Stimulated activated CD4-positive, alpha-beta T cell treated with anti-CD3 and anti-CD28 coated beads, TNF-alpha, amount 100 ng/mL, for 24 hours (primary cell): Measurements from ENCODE around the gene EP400.

Source experiments
- DNase-seq, 3 experiments: peaks; one replicate each; pipeline ENCODE4 v3.0.0-alpha.2; 2020; ENCODE audit warnings: low read depth in 3 of 3

The EP400 gene

DNA sequence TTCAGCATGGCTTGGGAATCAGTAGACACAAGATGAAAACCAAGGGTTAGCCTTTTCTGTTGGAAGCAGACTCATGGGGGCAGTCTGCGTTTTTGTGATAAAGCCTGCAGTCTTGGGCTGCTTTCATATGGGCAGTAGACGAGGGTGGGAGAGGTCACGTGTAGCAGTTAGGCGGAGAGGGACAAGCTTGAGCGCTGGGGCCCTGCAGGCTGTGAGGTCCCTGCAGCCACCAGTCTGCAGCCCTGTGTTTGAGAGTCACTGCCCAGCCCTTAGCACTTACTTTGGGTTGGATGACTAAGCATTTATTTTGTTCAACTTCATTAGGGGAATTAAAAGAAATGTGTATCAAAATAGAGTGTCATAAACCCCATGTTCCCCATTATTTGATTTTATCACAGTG, 37.2 kb downstream of the EP400 start:
- no peak for DNase-seq

DNA sequence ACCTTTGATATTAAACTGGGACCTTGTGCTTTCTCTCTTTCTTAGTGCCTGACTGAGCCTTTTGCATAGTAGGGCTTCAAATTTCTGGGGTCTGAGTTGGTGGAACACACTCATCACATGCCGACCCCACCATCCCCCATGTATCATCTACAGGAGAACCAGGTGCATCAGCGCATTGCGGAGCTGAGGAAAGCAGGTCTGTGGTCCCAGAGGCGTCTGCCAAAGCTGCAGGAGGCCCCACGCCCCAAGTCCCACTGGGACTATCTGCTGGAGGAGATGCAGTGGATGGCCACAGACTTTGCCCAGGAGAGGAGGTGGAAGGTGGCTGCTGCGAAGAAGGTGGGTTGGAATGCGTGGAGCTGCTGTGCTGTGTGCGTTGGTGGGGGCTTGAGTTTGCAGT, 37.8 kb downstream of the EP400 start:
- no peak for DNase-seq

DNA sequence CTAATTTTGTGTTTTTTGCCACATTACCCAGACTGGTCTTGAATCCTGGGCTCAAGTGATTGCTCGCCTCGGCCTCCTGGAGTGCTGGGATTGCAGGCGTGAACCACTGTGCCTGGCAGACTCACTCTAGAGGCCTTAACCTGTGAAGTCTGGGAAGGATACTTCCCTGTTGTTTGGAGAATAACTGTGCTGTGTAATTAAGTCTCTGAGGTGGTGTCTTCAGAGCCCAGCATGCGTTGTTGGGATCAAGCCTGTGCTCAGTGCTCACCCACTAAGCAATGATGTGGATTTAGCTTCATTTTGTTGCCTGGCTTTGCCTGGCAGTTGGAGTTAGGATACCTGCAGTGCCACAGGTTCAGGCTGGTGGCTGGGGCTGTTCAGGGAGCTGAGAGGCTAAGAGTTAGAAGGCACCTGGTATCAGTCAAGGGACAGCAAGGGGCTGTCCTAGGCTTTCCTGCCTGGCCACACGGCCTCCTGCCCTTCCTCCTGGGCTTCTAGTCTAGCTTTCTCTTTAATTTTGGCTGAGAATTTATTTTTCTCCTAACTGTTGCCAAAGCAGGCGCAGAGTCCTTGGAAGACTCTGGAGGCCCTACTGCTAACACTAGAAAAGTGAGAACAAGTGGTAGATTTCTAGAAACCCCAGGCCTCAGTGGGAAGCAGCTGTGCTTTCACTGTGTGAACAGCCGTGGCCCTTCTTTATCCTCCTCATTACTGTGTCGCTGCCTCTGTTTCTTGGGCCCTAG, 38.5 kb downstream of the EP400 start:
- no peak for DNase-seq

DNA sequence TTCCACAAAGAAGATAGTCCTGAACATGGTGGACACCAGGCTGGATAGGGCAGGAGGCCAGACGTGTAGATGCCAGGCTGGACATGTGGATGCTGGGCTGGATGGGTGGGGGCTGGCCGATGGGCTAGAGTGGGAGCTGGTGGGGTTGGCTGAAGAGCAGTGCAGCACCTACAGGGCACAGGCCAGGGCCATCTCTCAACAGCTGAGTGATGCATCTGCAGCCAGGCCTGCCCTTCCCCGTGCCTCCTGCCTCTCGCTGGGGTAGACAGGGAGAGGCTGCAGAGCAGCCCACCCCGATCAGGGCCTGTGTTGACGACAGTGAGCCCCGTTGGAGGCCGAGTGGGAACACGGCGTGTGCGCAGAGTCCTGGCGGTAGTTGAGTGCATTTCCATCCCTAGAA, 39.3 kb downstream of the EP400 start:
- DNase-seq = no peak

DNA sequence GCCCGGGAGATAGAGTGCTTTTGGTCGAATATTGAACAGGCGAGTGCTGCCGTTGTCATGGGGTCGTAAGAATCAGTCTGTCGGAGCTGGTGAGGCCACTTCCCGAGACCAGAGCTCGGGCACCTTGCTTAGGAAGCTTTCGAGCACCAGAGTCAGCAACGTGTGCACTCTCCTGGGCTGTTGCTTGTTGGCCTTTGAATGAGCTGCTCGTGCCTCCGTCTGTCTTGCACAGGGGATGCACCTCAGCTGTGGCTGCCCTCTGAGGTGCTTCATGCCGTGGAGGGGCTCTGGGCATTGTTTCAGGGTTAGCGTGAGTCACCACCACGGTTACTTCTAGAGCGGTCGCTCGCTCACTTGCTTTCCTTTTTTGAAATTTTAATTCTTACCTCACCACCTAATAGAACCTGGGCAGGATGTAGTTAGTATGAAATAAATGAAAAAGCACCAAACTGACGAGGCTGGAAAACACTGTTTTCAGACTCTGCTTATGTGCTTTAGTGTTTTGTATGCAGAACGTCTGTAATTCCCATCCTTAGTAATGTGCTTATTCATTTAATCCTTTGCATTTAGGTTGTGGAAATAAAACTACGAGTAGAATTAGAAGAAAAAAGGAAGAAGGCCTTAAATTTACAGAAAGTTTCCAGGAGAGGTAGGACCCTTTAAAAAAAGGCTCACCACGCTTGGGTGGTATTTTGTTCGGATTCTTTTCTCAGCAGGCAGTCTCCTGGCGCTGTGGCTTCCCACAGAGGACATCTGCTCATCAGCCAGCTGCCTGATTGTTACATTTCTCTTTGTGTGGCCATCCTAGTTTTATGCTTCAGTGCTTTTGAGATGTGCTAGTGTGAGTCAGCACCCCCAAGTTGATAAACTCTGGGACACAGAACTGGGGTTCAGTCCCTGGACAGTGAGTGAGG, 40.6 kb downstream of the EP400 start:
- no peak for DNase-seq

DNA sequence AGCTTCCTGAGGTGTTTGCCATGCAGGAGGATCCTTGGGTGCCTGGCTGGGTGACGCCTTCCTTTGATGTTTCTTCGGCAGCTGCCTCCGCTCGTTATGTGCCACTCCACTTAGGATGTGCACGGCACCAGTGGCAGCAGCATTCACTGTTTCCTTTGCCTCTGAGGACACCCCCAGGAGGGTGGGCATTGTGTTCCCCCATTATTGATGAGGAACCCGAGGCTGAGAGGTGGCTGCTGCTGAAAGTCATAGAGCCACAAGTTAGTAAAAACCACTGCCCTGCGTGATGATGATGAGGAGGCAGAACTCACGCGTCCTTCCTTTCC, 41.2 kb downstream of the EP400 start:
- DNase-seq = no peak

DNA sequence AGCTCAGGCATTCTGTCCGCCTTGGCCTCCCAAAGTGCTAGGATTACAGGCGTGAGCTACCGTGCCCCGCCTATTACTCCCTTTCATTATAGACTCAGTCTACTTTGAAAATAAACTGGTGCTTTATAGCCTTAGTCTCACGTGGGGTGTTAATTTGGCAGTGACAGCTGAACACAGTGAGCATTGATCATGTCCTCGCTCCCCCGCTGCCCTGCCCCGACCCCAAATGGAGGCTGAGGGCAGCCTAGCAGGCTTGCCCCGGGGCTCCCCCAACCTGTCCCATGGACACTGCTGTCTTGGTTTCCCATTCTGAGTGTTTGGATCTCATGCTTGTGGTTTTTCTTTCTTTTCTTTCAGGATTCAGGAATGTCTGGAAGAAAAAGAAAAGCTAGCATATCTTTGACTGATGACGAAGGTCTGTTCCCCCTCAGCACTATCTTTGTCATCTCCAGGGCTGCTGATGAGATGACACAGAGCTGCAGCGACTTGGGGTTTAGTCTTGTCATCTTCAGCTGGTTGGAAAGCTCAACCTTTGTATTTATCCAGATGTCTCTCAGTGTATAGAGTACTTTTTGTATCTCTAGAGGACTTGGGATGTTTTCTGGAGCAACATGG, 42.2 kb downstream of the EP400 start:
- DNase-seq = no peak

DNA sequence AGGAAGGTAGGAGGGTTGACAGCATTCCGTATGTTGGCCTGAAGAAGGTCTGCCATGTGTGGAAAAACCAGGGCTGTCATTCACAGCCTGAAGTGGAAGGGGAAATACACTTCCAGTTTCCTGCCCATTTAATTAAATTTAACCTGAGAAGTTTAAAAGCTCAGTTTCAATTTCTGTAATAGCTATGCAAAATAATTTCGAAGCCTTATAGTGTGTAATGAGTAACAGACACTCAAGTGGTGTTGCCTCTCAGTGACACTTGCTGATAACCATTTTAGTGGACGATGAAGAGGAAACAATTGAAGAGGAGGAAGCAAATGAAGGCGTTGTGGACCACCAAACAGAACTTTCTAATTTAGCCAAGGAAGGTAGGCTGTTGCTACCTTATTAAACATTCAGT, 44.8 kb downstream of the EP400 start:
- no peak for DNase-seq

DNA sequence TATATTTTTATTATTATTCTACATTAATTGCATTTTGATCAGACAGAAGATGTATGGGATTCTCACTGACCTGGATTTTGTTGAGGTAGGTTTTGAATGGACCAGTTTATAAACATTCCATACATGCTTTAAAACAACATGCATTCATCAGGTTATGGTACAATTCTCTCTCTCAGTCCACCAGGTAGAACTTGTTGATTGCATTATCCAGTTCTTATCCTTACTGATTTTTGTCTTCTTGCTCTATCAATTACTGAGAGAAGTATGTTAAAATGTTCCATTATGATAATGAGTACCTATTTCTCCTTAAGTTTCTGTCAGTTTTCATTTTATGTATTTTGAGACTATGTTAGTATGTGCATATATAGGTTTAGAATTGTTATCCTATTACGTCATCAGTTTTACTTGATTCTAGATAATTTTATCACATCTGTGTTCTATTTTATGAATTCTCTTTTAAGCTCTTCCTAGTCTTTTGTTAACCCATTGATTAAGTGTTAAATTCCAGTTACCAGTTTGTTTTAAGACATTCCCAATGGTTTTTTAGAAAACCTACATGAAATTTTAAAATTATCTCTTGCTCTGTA, 50.6 kb downstream of the EP400 start:
- no peak for DNase-seq

DNA sequence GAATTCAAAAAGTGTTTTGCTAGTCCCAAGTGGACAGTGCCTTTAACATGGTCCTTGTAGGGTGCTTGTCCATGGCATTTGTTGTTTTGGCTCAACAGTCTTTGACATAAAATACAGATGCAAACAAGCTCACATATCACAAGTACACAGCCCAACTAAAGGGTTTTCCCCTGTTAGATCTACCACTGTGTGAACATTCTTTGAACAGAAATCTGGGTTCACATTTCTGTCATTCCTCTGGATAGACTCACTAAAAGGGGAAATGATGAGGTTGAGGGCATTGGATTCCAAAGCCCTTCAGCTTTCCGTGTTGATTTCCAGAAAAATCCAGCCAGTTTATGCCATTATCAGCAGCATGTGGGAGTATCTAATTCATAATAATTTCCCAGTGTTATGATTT, 54.1 kb downstream of the EP400 start:
- DNase-seq = no peak

DNA sequence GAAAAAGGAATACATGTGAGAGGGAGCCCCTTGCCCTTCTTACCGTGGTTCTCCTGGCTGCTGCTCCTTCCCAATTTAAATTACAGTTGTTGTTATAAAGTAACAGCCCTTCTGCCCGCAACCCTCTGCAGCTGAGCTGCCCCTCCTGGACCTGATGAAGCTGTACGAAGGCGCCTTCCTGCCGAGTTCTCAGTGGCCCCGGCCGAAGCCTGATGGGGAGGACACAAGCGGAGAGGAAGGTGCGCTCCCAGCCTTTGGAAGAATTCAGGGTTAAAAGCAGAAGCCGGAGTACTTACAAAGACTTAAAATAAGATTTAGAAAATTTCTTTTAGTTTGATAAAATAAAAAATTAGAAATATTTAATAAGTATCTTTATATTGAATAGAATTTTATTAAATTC, 55.2 kb downstream of the EP400 start:
- no peak for DNase-seq

DNA sequence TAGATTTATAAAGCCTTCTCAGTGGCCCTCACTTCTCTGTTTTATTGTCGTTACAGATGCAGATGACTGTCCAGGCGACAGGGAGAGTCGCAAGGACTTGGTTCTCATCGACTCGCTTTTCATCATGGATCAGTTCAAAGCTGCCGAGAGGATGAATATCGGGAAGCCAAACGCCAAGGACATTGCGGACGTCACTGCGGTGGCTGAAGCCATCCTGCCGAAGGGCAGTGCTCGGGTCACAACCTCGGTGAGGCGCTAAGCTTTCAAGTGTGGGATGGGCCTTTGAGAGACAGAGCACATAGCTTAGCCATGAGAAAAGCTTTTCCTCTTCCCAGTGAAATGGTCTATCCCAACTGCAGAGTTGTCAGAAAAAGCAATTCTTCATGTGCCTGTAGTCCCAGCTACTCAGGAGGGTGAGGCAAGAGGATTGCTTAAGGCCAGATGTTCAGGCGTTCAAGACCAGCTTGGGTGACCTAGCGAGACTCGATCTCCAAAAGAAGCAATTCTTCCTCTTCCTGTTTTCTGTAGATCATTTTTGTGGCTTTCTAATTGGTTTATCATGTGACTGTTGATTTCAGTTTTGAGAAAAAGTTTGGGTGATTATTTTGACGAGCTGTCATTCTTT, 56.4 kb downstream of the EP400 start:
- DNase-seq = no peak

DNA sequence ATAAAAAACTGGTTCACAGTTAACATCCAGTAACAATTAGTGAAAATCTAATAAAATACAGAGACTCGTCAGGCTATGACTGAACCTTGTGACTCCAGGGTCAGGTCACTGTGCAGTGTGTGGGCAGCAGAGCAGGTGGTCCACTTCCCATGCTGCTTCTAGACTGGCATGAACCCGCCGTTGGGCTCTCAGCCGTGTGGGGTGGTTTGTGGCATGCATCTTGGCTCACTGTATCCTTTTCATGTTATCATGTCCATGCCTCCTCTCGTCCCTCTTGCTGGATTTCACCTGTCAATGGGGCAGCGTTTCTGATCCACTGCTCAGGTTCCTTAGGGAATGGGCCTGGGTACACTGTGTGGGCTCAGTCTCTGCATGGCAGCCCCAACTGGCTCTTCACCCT, 57.3 kb downstream of the EP400 start:
- DNase-seq = no peak

DNA sequence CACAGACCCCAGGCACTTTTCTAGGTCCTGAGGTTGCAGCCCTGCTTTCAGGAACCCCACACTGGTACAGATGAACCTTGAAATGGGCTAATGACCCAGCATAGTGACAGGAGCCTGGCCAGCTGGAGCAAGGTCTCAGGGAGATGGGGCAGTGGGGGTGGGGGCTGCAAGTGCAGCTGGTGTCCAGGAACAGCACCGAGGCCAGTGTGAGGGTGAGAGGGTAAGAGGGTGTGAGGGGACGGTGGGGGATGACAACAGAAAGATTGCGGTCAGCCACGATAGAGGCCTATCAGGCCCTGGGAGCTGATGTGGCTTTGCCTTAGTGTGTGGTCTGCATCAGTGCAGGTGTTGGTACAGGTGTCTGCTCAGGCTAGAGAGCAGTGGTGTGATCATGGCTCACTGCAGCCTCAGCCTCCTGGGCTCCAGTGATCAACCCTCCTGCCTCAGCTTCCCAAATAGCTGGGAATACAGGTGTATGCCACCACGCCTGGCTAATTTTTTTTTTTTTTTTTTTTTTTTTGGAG, 59.7 kb downstream of the EP400 start:
- DNase-seq = no peak

DNA sequence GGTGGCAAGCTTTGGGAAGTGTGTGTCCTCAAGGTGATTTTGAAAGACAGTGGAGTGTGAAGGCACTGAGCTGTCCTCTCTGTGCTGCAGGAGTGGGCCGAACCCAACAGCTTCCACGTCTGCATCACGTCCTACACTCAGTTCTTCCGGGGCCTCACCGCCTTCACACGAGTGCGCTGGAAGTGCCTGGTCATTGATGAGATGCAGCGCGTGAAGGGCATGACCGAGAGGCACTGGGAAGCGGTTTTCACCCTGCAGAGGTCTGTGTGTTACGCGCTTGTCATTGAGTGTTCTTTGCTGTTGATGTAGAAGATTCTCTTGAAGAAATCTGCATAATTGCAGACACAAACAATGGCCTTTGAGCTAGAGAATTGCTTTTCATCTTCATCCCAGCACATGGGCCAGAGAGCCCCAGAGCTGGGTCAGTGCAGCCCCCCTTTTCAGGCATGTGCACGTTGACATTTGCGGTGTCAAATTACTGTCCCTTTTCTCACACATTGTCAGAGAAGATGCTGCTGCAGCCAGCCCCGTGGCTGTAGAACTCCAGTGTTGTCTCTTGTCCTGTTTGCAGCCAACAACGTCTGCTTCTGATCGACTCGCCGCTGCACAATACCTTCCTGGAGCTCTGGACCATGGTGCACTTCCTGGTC, 63.3 kb downstream of the EP400 start:
- DNase-seq = no peak

DNA sequence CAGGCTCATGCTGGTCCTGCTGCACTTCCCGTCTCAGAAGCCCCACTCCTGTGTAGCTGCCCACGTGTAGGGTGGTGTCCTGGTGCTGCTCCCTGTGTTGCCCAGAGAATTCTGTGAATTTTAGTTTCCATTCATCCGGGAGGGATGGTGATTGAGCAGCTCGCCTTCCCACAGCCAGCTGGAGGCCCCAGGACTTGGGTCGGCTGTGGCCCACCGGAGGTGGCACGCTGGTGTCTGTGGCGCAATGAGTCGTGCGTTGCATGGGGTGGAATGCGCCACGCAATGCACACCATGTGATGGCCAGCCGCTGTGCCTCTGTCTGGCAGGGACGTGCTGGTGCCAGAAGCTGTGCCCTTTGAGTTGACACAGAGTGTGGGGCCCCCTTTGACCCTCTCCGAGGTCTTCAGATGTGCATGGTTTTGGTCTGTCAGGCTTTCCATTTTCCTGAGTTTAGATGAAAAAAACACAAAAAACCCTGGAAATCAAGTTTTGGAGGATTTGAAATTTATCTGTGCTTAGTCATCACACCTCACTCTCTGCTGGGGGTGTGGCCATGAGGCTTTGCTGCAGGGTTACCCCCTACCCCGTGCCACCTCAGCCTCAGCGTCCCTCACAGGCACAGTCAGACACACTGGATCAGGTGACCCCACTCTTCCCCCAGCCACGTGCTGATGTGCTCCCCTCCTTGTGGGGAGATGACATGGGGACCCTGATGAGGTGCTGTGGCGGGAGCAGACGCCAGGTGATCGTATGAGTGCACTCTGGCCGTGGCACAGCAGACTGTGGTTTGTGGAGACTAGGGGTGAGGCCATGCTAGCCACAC, 64.6 kb downstream of the EP400 start:
- DNase-seq = no peak

DNA sequence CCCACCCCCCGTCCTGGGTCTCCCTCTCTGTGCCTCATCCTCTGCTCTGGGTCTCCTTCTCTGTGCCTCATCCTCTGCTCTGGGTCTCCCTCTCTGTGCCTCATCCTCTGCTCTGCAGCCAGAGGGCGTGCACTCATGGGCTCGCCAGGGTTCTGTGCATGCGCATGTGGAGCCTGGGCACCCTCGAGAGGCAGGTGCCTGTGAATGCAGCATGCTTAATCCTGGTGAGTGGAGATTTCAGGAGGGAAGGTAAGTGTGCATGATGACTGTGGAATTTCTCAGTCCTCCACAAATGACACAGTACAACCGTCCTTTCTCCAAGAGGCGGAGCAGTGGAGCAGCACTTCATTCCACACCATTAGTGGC, 65.2 kb downstream of the EP400 start:
- no peak for DNase-seq

DNA sequence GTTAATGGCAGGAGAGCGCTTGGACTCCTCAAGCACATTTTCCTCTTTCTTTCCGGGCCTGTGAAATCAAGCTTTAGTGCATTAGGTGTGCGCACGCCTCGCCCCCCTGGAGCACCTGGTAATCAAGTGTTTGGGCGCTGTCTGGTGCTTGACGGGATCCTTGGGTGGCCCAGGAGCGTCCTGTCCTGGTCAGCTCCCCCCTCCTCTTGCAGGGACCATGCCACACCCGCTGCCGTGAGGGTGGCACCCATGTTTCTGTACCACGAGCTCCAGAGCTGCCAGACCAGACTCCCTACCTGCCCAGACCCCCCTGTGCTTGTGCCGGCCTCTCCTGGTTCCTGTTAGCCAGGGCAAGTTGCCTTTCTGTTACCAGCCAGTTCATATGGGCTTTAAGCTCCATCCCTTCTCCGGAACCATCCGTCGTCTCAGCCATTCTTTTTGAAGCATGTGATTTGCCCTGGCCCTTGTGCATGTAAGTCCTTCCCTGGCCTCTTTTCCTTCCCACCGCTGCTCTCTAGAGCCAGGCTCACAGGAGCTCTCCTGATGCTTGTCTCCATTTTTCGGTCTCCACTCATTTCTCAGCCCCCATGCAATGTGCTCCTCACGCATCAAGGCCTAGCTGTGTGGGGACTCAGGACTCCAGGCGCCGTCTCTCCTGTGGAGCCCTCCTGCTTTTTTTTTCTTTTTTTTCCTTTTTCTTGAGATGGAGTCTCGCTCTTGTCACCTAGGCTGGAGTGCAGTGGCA, 66.1 kb downstream of the EP400 start:
- no peak for DNase-seq

DNA sequence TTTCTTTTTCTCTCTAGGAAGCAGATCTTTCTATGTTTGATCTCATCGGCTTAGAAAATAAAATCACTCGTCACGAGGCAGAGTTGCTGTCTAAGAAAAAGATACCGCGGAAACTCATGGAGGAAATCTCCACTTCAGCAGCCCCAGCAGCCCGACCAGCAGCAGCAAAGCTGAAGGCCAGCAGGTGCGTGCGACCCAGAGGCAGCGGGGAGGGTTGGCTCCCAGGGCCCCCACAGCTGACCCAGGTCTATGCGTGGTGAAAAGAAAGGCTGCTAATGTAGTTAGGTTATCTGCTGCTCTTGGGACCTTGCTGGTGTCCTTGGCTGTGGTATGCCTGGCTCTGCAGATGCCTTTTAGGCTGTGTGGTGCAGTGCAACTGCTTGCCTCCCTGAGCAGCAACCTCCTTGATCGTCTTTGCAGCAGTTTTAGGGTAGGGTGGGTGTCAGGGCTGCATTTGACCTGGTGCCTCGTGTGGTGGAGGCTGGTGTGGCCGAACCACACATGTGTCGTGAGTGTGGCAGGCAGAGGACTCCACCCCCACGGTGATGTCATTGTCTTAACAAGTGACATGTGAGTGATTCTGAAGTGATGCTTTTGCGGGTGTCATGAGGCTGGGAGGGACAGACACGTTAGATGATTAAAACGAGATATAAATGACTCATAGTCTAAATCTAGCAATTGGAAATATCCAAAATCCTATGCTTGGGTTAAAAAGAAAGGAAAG, 68.6 kb downstream of the EP400 start:
- no peak for DNase-seq
